HepG2 (cell line): ENCODE results near the gene LSR. TPM values are rescaled to one million over a fixed set of nuclear protein-coding genes. Genes with fewer than 3 reads are reported as not detected.

Experiments
- EP300 ChIP-seq, 3 experiments: sonication (generic) in 1 of 3; formaldehyde crosslinking in 1 of 3; IDR thresholded peaks; 2 replicates each; pipeline versions ENCODE4 v1.5.1 to v1.6.1; 2011 to 2020; ENCODE audit warnings: low read depth in 2 of 3, low read length in 2 of 3, borderline replicate concordance in 1 of 3, improper control_type of control experiment in 1 of 3, mild to moderate bottlenecking in 1 of 3, missing genetic modification reagents in 1 of 3, moderate library complexity in 1 of 3
- FOXO1 ChIP-seq: sonication (generic); formaldehyde crosslinking; IDR thresholded peaks from 2 replicates; pipeline ENCODE4 v1.4.0; 2020; ENCODE audit warnings: missing genetic modification reagents
- KDM5B ChIP-seq: sonication (generic); formaldehyde crosslinking; IDR thresholded peaks from 2 replicates; pipeline ENCODE4 v1.4.0; 2020; ENCODE audit warnings: missing genetic modification reagents, mild to moderate bottlenecking, borderline replicate concordance
- KDM6A ChIP-seq: IDR thresholded peaks from 2 replicates; pipeline ENCODE4 v1.6.1; 2016; ENCODE audit warnings: low read depth
- NCOA2 ChIP-seq: sonication (generic); formaldehyde crosslinking; IDR thresholded peaks from 2 replicates; pipeline ENCODE4 v1.8.0; 2022; ENCODE audit warnings: inconsistent platforms
- PAWR ChIP-seq: sonication (generic); formaldehyde crosslinking; IDR thresholded peaks from 2 replicates; pipeline ENCODE4 v1.4.0; 2020; ENCODE audit warnings: missing genetic modification reagents, mild to moderate bottlenecking, borderline replicate concordance
- RXRA ChIP-seq: sonication (generic); formaldehyde crosslinking; IDR thresholded peaks from 2 replicates; pipeline ENCODE4 v1.5.1; 2020; ENCODE audit warnings: missing genetic modification reagents
- RXRB ChIP-seq: IDR thresholded peaks from 2 replicates; pipeline ENCODE4 v1.6.1; 2016; ENCODE audit warnings: borderline replicate concordance, missing genetic modification reagents, missing compliant biosample characterization
- SAP130 ChIP-seq: IDR thresholded peaks from 2 replicates; pipeline ENCODE4 v1.6.1; 2016; ENCODE audit warnings: low read depth
- TEAD3 ChIP-seq: optimal IDR thresholded peaks from 2 replicates; pipeline ENCODE3; 2016; ENCODE audit warnings: borderline replicate concordance
- TGIF2 ChIP-seq: IDR thresholded peaks from 2 replicates; pipeline ENCODE4 v1.6.1; 2016; ENCODE audit warnings: control low read depth, missing compliant biosample characterization
- ZFY ChIP-seq: sonication (generic); formaldehyde crosslinking; IDR thresholded peaks from 2 replicates; pipeline ENCODE4 v1.4.0; 2020; ENCODE audit warnings: missing genetic modification reagents
- ZNF556 ChIP-seq: sonication (generic); formaldehyde crosslinking; IDR thresholded peaks from 2 replicates; pipeline ENCODE4 v1.4.0; 2020; ENCODE audit warnings: mild to moderate bottlenecking, missing genetic modification reagents, borderline replicate concordance
- ZNF737 ChIP-seq: sonication (generic); formaldehyde crosslinking; IDR thresholded peaks from 2 replicates; pipeline ENCODE4 v1.5.0; 2020; ENCODE audit warnings: missing genetic modification reagents, mild to moderate bottlenecking, borderline replicate concordance
- polyA plus RNA-seq, 8 experiments: library from polyadenylated mRNA; depleted of rRNA in 3 of 8; stranded (reverse) in 7 of 8; unstranded in 1 of 8; fragments of >200 nt; fragmentation: Illumina TruSeq in 4 of 8; extraction: Trizol in 4 of 8; gene quantifications; 2 replicates each; pipeline versions ENCODE4 v1.2.1 to v1.2.3, GENCODE V29; 2011 to 2016; ENCODE audit warnings: low read depth in 4 of 8, missing spikeins in 1 of 8, mixed read lengths in 1 of 8; ENCODE audit not compliant: insufficient read depth in 1 of 8
- total RNA-seq, 5 experiments: library from RNA; depleted of rRNA; stranded (reverse); fragments of >200 nt; fragmentation: Illumina TruSeq; extraction: Trizol; gene quantifications; 2 replicates each; pipeline ENCODE4 v1.2.3, GENCODE V29; 2016; ENCODE audit warnings: low read depth in 1 of 5
- TF ChIP-seq, protein P1 (sequence below): sonication (generic); formaldehyde crosslinking; IDR thresholded peaks from 2 replicates; pipeline ENCODE4 v1.4.0; 2020; ENCODE audit warnings: missing genetic modification reagents
- TF ChIP-seq, protein P2 (sequence below), 2 experiments: fragments of 450-650 bp in 1 of 2; sonication (generic) in 1 of 2; formaldehyde crosslinking; IDR thresholded peaks; 2 replicates each; pipeline versions ENCODE4 v1.5.0 to v1.8.0; 2020 to 2022; ENCODE audit warnings: mild to moderate bottlenecking in 1 of 2, missing genetic modification reagents in 1 of 2
- TF ChIP-seq, protein P3 (sequence below): sonication (generic); formaldehyde crosslinking; IDR thresholded peaks from 2 replicates; pipeline ENCODE4 v1.4.0; 2020; ENCODE audit warnings: missing genetic modification reagents, borderline replicate concordance
- TF ChIP-seq, protein P4 (sequence below): sonication (generic); formaldehyde crosslinking; IDR thresholded peaks from 2 replicates; pipeline ENCODE4 v1.4.0; 2020; ENCODE audit warnings: low read depth, missing genetic modification reagents
- TF ChIP-seq, protein P5 (sequence below): sonication (generic); formaldehyde crosslinking; IDR thresholded peaks from 2 replicates; pipeline ENCODE4 v1.8.1; 2023; ENCODE audit warnings: mild to moderate bottlenecking, moderate library complexity, missing genetic modification reagents

The LSR gene
- total and polyA plus RNA-seq, 2 of the 13 experiments (the other 11 are each of a cell fraction or from before 2014, with no cell fraction given) = 29.2 to 79.2 TPM

DNA sequence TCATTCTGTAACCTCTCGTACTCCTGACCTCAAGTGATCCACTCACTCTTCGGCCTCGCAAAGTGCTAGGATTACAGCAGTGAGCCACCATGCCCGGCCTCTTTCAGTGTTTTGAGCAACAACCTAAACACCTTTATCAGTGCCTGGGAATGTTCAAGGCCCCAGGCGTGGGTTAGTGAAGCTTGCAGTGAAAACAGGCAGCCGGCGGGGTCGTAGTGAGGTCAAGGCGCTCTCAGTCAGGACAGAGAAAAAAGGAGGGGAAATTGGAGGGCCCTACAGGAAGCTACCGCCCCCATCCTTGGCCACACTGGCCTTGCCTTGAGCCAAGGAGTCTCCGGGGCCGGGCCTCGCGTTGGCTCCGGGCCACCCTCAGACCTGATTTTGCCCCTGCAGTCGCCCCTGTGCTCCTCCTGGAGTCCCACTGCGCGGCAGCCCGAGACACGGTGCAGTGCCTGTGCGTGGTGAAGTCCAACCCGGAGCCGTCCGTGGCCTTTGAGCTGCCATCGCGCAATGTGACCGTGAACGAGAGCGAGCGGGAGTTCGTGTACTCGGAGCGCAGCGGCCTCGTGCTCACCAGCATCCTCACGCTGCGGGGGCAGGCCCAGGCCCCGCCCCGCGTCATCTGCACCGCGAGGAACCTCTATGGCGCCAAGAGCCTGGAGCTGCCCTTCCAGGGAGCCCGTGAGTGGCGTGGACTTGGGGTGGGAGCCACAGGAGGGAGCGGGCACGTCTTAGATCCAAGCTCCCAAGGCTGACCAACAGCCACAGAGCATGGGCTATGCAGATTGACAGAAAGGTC lies 60.9 kb downstream of the LSR start (continued):
- TF ChIP-seq PAWR (CRISPR knock-in tag) (no peak), SAP130 (CRISPR knock-in tag) (0 out of 2 replicates have a peak, but pooled peaks have one; percentile 38), ZNF556 (CRISPR knock-in tag) (peak; percentile 68; the same call in 1 of the 2 replicates), TGIF2 (no peak), TEAD3 (CRISPR knock-in tag) (peak; percentile 78), EP300 (IDR thresholded peaks at IDR 0.05; ENCODE audit: low read depth in 2 of 2, low read length in 2 of 2) (peak in 1 of 2 experiments; percentile 87; a peak in 2 of 4 replicates), EP300 (CRISPR knock-in tag; IDR thresholded peaks at IDR 0.05; ENCODE audit: borderline replicate concordance) (peak; percentile 59; the same call in 1 of the 2 replicates), ZFY (CRISPR knock-in tag) (peak; percentile 63), RXRB (CRISPR knock-in tag) (peak; percentile 97), NCOA2 (peak; percentile 89), KDM6A (CRISPR knock-in tag) (peak; percentile 33; the same call in 1 of the 2 replicates), RXRA (CRISPR knock-in tag) (peak; percentile 97), KDM5B (CRISPR knock-in tag) (0 out of 2 replicates have a peak, but pooled peaks have one; percentile 36), FOXO1 (peak; percentile 84), ZNF737 (CRISPR knock-in tag) (0 out of 2 replicates have a peak, but pooled peaks have one; percentile 49)
- TF ChIP-seq, protein P1, sequence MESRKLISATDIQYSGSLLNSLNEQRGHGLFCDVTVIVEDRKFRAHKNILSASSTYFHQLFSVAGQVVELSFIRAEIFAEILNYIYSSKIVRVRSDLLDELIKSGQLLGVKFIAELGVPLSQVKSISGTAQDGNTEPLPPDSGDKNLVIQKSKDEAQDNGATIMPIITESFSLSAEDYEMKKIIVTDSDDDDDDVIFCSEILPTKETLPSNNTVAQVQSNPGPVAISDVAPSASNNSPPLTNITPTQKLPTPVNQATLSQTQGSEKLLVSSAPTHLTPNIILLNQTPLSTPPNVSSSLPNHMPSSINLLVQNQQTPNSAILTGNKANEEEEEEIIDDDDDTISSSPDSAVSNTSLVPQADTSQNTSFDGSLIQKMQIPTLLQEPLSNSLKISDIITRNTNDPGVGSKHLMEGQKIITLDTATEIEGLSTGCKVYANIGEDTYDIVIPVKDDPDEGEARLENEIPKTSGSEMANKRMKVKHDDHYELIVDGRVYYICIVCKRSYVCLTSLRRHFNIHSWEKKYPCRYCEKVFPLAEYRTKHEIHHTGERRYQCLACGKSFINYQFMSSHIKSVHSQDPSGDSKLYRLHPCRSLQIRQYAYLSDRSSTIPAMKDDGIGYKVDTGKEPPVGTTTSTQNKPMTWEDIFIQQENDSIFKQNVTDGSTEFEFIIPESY = peak; percentile 95
- TF ChIP-seq, protein P2, sequence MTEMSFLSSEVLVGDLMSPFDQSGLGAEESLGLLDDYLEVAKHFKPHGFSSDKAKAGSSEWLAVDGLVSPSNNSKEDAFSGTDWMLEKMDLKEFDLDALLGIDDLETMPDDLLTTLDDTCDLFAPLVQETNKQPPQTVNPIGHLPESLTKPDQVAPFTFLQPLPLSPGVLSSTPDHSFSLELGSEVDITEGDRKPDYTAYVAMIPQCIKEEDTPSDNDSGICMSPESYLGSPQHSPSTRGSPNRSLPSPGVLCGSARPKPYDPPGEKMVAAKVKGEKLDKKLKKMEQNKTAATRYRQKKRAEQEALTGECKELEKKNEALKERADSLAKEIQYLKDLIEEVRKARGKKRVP (CRISPR knock-in tag; IDR thresholded peaks at IDR 0.05) = peak in 1 of 2 experiments; percentile 22; a peak in 1 of 4 replicates
- TF ChIP-seq, protein P3, sequence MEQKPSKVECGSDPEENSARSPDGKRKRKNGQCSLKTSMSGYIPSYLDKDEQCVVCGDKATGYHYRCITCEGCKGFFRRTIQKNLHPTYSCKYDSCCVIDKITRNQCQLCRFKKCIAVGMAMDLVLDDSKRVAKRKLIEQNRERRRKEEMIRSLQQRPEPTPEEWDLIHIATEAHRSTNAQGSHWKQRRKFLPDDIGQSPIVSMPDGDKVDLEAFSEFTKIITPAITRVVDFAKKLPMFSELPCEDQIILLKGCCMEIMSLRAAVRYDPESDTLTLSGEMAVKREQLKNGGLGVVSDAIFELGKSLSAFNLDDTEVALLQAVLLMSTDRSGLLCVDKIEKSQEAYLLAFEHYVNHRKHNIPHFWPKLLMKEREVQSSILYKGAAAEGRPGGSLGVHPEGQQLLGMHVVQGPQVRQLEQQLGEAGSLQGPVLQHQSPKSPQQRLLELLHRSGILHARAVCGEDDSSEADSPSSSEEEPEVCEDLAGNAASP (CRISPR knock-in tag) = peak; percentile 95
- TF ChIP-seq, protein P4, sequence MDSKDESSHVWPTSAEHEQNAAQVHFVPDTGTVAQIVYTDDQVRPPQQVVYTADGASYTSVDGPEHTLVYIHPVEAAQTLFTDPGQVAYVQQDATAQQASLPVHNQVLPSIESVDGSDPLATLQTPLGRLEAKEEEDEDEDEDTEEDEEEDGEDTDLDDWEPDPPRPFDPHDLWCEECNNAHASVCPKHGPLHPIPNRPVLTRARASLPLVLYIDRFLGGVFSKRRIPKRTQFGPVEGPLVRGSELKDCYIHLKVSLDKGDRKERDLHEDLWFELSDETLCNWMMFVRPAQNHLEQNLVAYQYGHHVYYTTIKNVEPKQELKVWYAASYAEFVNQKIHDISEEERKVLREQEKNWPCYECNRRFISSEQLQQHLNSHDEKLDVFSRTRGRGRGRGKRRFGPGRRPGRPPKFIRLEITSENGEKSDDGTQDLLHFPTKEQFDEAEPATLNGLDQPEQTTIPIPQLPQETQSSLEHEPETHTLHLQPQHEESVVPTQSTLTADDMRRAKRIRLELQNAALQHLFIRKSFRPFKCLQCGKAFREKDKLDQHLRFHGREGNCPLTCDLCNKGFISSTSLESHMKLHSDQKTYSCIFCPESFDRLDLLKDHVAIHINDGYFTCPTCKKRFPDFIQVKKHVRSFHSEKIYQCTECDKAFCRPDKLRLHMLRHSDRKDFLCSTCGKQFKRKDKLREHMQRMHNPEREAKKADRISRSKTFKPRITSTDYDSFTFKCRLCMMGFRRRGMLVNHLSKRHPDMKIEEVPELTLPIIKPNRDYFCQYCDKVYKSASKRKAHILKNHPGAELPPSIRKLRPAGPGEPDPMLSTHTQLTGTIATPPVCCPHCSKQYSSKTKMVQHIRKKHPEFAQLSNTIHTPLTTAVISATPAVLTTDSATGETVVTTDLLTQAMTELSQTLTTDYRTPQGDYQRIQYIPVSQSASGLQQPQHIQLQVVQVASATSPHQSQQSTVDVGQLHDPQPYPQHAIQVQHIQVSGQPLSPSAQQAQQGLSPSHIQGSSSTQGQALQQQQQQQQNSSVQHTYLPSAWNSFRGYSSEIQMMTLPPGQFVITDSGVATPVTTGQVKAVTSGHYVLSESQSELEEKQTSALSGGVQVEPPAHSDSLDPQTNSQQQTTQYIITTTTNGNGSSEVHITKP (CRISPR knock-in tag) = no peak
- TF ChIP-seq, protein P5, sequence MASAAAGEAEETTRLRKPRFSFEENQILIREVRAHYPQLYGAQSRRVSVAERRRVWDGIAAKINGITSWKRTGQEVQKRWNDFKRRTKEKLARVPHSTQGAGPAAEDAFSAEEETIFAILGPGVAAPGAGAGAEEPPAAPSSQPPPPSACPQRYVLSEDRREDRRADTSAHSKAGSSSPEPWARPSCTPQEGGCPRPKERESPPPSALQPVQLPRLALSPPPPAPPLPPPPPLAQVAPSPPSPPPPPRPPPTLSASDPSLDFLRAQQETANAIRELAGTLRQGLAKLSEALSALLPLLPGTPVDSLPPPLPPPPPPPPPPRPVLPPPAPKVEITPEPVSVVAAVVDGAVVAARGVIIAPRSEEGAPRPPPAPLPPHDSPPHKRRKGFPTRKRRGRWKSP (CRISPR knock-in tag) = no peak
